HepG2 (cell line): ENCODE data around the gene AKAP6. TPM values are rescaled to one million over a fixed set of nuclear protein-coding genes. Genes with fewer than 3 reads are reported as not detected.

Experiments used
- ATAC-seq: fragments of 200-7000 bp; cut with Tn5 transposase; 3 replicates; pipeline ENCODE4 v1.9.1; 2020; ENCODE audit warnings: mild to moderate bottlenecking, moderate library complexity
- BruUV-seq: library from RNA; stranded (reverse); fragments of 400-500 nt; replicated peaks from 2 replicates; lab custom pipeline; 2021; lab: Mats Ljungman, UMichigan
- CTCF ChIA-PET: fragments of 300-600 bp; formaldehyde crosslinking; extraction: SDS; loops from one replicate; lab custom pipeline; 2021; ENCODE audit warnings: low total read pairs, inconsistent platforms, low intra/inter-chr PET ratio; lab: Yijun Ruan, JAX
- POLR2A ChIA-PET: fragments of 350-600 bp; sonication (Branson Sonifier 250); formaldehyde crosslinking; loops from one replicate; lab custom pipeline; 2020; ENCODE audit warnings: antibody characterized with exemption, inconsistent platforms; lab: Yijun Ruan, JAX
- DNase-seq: peaks from one replicate; pipeline ENCODE4 v3.0.0-alpha.2; 2015; ENCODE audit warnings: low spot score
- FAIRE-seq: peaks from 3 replicates; lab custom pipeline; 2011; peaks lifted over from hg19 to GRCh38; lab: Jason Lieb, UNC
- H2AFZ ChIP-seq: one replicate; pipeline ENCODE4 v1.6.1; 2011; ENCODE audit warnings: low read length, inconsistent platforms
- H3K27ac ChIP-seq: fragments of 300-600 bp; 3 replicates; pipeline ENCODE4 v1.8.0; 2011; ENCODE audit warnings: mixed run types, mild to moderate bottlenecking, mixed read lengths, low read length, inconsistent platforms; ENCODE audit not compliant: insufficient read depth; ENCODE audit errors: extremely low read length
- H3K27me3 ChIP-seq, 2 experiments: fragments of 200-600 bp in 1 of 2; 2 replicates in 1 of 2; 3 replicates in 1 of 2; pipeline versions ENCODE4 v1.6.0 to v1.8.0; 2011; ENCODE audit warnings: low read length in 2 of 2, mild to moderate bottlenecking in 2 of 2, moderate library complexity in 2 of 2, inconsistent platforms in 1 of 2; ENCODE audit not compliant: insufficient read depth in 2 of 2, control insufficient read depth in 1 of 2
- H3K36me3 ChIP-seq, 2 experiments: fragments of 200-600 bp in 1 of 2; replicated peaks in 1 of 2; 2 replicates in 1 of 2; 3 replicates in 1 of 2; pipeline versions ENCODE4 v1.5.1 to v1.8.0; 2011; ENCODE audit warnings: low read length in 2 of 2, inconsistent platforms in 1 of 2; ENCODE audit not compliant: insufficient read depth in 2 of 2, control insufficient read depth in 1 of 2
- H3K4me1 ChIP-seq: 2 replicates; pipeline ENCODE4 v1.5.1; 2012; ENCODE audit warnings: low read length, inconsistent platforms; ENCODE audit not compliant: insufficient read depth
- H3K4me2 ChIP-seq: 2 replicates; pipeline ENCODE4 v1.6.0; 2011; ENCODE audit warnings: low read depth, low read length, inconsistent platforms
- H3K4me3 ChIP-seq, 3 experiments: fragments of 200-600 bp in 1 of 3; sonication (generic), shearing (Covaris generic) in 1 of 3; replicated peaks in 1 of 3; 2 replicates each; pipeline ENCODE4 v1.5.1; 2011 to 2016; ENCODE audit warnings: low read length in 3 of 3, inconsistent platforms in 2 of 3, low read depth in 2 of 3, mild to moderate bottlenecking in 2 of 3, control low read depth in 1 of 3, mixed read lengths in 1 of 3; ENCODE audit not compliant: insufficient read depth in 1 of 3
- H3K79me2 ChIP-seq: one replicate; pipeline ENCODE4 v1.6.1; 2011; ENCODE audit warnings: low read length, inconsistent platforms; ENCODE audit not compliant: insufficient read depth
- H3K9ac ChIP-seq: 2 replicates; pipeline ENCODE4 v1.6.0; 2011; ENCODE audit warnings: mild to moderate bottlenecking, low read depth, low read length, inconsistent platforms; ENCODE audit not compliant: insufficient read depth
- H3K9me3 ChIP-seq: 2 replicates; pipeline ENCODE4 v1.5.1; 2012; ENCODE audit warnings: mild to moderate bottlenecking, low read length
- H4K20me1 ChIP-seq: 2 replicates; pipeline ENCODE4 v1.6.0; 2011; ENCODE audit warnings: inconsistent platforms, mild to moderate bottlenecking, low read length, moderate library complexity; ENCODE audit not compliant: insufficient read depth
- KAT7 ChIP-seq: IDR thresholded peaks from 2 replicates; pipeline ENCODE4 v1.6.1; 2018; ENCODE audit warnings: borderline replicate concordance, missing compliant biosample characterization
- NFRKB ChIP-seq: fragments of 450-650 bp; IDR thresholded peaks from 2 replicates; pipeline ENCODE4 v1.6.1; 2017
- NR2F2 ChIP-seq: IDR thresholded peaks from 2 replicates; pipeline ENCODE4 v1.6.1; 2012; ENCODE audit warnings: low read depth, inconsistent platforms, borderline replicate concordance
- PCBP2 ChIP-seq: fragments of 200-400 bp; formaldehyde crosslinking; optimal IDR thresholded peaks from 2 replicates; pipeline ENCODE3; 2018; ENCODE audit warnings: low read length, low read depth; ENCODE audit not compliant: poor library complexity, severe bottlenecking
- SAFB2 ChIP-seq: sonication (generic); formaldehyde crosslinking; IDR thresholded peaks from 2 replicates; pipeline ENCODE4 v1.5.1; 2020; ENCODE audit warnings: missing genetic modification reagents, low read depth, mild to moderate bottlenecking, borderline replicate concordance
- STAT6 ChIP-seq: sonication (generic); formaldehyde crosslinking; IDR thresholded peaks from 2 replicates; pipeline ENCODE4 v1.4.0; 2020; ENCODE audit warnings: missing genetic modification reagents, mild to moderate bottlenecking, borderline replicate concordance
- WGBS: methylation state at CpG from one replicate; pipeline ENCODE4 v1.1.6; 2017; ENCODE audit warnings: low lambda C conversion rate; 5-methylcytosine and 5-hydroxymethylcytosine counted together
- in situ Hi-C: cut with HindIII; loops from 2 replicates; pipeline ENCODE4 v1.10.0; 2017; ENCODE audit warnings: low pct_unique_long_range_greater_than_20kb; ENCODE audit not compliant: extremely low pct_ligation_motif_present
- intact Hi-C: fragments of 100-400 bp; cut with micrococcal nuclease; formaldehyde crosslinking; loops from one replicate; pipeline ENCODE4 v1.10.0; 2022; ENCODE audit not compliant: unreplicated experiment
- polyA plus RNA-seq, 8 experiments: library from polyadenylated mRNA; depleted of rRNA in 3 of 8; stranded (reverse) in 7 of 8; unstranded in 1 of 8; fragments of >200 nt; fragmentation: Illumina TruSeq in 4 of 8; extraction: Trizol in 4 of 8; gene quantifications; 2 replicates each; pipeline versions ENCODE4 v1.2.1 to v1.2.3, GENCODE V29; 2011 to 2016; ENCODE audit warnings: low read depth in 4 of 8, missing spikeins in 1 of 8, mixed read lengths in 1 of 8; ENCODE audit not compliant: insufficient read depth in 1 of 8
- total RNA-seq, 5 experiments: library from RNA; depleted of rRNA; stranded (reverse); fragments of >200 nt; fragmentation: Illumina TruSeq; extraction: Trizol; gene quantifications; 2 replicates each; pipeline ENCODE4 v1.2.3, GENCODE V29; 2016; ENCODE audit warnings: low read depth in 1 of 5

AKAP6 gene
- total and polyA plus RNA-seq, 2 of the 13 experiments (the other 11 are each of a cell fraction or from before 2014, with no cell fraction given): 1.4 TPM

DNA sequence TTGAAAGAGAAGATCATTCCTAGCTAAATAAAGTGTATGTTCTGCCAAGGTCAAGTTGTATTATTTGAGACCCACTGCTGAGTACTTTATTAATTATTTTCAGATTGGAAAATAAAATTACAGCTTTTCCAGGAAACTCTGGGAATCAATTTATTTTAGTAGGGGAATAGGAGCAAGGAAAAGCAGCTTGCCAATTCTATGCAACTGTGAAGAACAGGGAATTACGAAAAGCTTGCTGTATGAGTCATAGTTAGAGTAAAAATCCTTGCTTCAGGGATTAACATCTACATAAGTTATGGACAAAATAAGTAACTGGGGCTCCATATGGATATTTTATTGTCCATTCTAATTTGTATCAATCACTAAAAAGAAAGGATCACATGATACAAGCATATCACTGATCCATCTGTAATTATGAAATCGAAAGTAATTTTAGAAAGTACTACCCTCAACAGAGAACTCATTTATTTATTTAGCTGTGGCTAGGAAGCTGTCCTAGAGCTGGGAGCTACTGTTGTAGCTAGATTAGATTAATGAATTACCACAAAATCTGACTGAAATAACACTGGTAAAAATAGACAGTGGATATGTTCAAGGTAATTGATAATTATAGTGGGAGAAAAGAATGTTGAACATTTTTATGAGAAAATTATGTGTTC lies 306.1 kb downstream of the AKAP6 start:
- Histone ChIP-seq H2AFZ (no peak overlapping the region), H4K20me1 (no peaks in the 10 kb centered on the region), H3K9me3 (no peaks in the 10 kb centered on the region), H3K79me2 (no peaks in the 10 kb centered on the region), H3K9ac (no peak overlapping the region), H3K27me3 (no peaks in the 10 kb centered on the region), H3K27ac (no peak overlapping the region), H3K4me3 (no peak overlapping the region), H3K36me3 (no peaks in the 10 kb centered on the region), H3K4me2 (no peak overlapping the region), H3K4me1 (no peaks in the 10 kb centered on the region)
- ATAC-seq (no peak), DNase-seq (no peak), FAIRE-seq (no peak)
- TF ChIP-seq STAT6: no peak
- in situ Hi-C loops (no loop called here), intact Hi-C loops (no loop called here)
- ChIA-PET CTCF (no interaction called here), POLR2A (no interaction called here)
- WGBS: 1% methylated on average over 2 of the region's 2 CpGs
- BruUV-seq: no TSS peak

DNA sequence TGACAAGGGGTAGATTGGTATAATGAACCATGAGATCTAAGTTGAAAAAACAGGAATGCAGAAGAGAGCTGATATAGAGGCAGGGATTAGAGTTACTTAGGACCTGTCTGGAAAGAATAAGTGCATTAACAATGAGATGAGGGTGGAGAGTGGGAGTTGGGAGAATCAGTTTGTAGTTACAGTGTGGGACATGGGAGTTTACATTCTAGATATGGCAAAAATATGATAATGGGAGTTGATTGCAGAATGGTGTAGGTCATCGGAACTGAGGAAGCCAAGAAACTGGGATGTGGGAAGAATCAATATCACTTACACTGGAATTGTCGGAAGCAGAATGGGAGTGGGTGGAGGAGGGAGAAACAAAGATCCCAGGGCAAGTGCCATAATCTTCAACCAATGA lies 308.5 kb downstream of the AKAP6 start:
- no peak for DNase-seq
- in situ Hi-C loops: no loop called here
- no TSS peak for BruUV-seq
- Histone ChIP-seq H3K4me3 (no peak overlapping the region), H3K9me3 (no peaks in the 10 kb centered on the region), H4K20me1 (no peaks in the 10 kb centered on the region), H3K27ac (no peak overlapping the region), H3K36me3 (no peaks in the 10 kb centered on the region), H3K4me2 (no peak overlapping the region), H3K79me2 (no peaks in the 10 kb centered on the region), H3K9ac (no peak overlapping the region), H3K4me1 (no peaks in the 10 kb centered on the region), H3K27me3 (no peaks in the 10 kb centered on the region), H2AFZ (no peak overlapping the region)
- ChIA-PET POLR2A (no interaction called here), CTCF (no interaction called here)
- TF ChIP-seq NFRKB (no peak), PCBP2 (no peak), SAFB2 (CRISPR knock-in tag) (no peak), NR2F2 (no peak), KAT7 (CRISPR knock-in tag) (no peak)
- 31% methylated on average over 2 of the region's 2 CpGs for WGBS
- intact Hi-C loops: no loop called here
- FAIRE-seq: no peak
- ATAC-seq: no peak
